ENCODE results near the gene SPHK1.

SPHK1 gene

DNA sequence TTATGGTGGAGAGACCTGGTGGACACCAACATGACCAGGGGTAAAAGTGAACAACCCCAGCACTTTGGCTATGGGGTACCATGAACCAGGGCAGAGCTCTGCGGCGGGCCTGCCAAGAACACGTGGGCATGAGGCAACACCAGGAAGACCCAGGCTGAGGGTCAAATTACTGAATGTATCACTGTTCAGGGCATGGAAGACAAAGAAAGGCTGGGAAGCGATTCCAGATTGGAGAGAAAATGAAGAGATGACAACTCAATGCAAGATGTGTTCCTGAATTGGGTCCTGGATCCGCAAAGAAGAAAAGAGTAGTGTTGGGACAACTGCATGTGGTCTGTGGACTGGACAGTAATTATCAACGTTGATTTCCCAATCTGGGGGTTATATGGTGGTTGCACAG lies 19.8 kb downstream of the SPHK1 start:
- H3K27ac ChIP-seq (ENCODE audit: low read depth, low read length) = no peak overlapping the region
- no peaks in the 10 kb centered on the region for H3K4me1 ChIP-seq (ENCODE audit: control insufficient read depth, insufficient read depth, low read length)
- H3K9ac ChIP-seq (ENCODE audit: low read depth, low read length) = no peak overlapping the region
- H3K9me3 ChIP-seq (ENCODE audit: control insufficient read depth, insufficient read depth, low read length) = no peaks in the 10 kb centered on the region
- no peaks in the 10 kb centered on the region for H3K27me3 ChIP-seq (ENCODE audit: control insufficient read depth, insufficient read depth, low read length)
- H3K4me3 ChIP-seq (ENCODE audit: low read depth, low read length) = no peak overlapping the region
- H3K36me3 ChIP-seq (ENCODE audit: control insufficient read depth, insufficient read depth, low read length) = peaks cover 60% of the 10 kb centered on the region

- Histone ChIP-seq H3K27me3 (ENCODE audit: control insufficient read depth, insufficient read depth, low read length) (no peaks in the 10 kb centered on the region), H3K4me3 (ENCODE audit: low read depth, low read length) (no peak overlapping the region), H3K9ac (ENCODE audit: low read depth, low read length) (no peak overlapping the region), H3K4me1 (ENCODE audit: control insufficient read depth, insufficient read depth, low read length) (no peaks in the 10 kb centered on the region), H3K36me3 (ENCODE audit: control insufficient read depth, insufficient read depth, low read length) (peaks cover 57% of the 10 kb centered on the region), H3K9me3 (ENCODE audit: control insufficient read depth, insufficient read depth, low read length) (no peaks in the 10 kb centered on the region), H3K27ac (ENCODE audit: low read depth, low read length) (no peak overlapping the region)
Observed at GRCh38 chr17:76404976-76405563, 20.7 kb downstream of the SPHK1 start.

GRCh38 chr17:76405607-76405966 lies 21.2 kb downstream of the SPHK1 start:
- no peak overlapping the region for H3K27ac ChIP-seq (ENCODE audit: low read depth, low read length)
- H3K4me1 ChIP-seq (ENCODE audit: control insufficient read depth, insufficient read depth, low read length) = no peaks in the 10 kb centered on the region
- no peaks in the 10 kb centered on the region for H3K27me3 ChIP-seq (ENCODE audit: control insufficient read depth, insufficient read depth, low read length)
- peaks cover 56% of the 10 kb centered on the region for H3K36me3 ChIP-seq (ENCODE audit: control insufficient read depth, insufficient read depth, low read length)
- H3K9me3 ChIP-seq (ENCODE audit: control insufficient read depth, insufficient read depth, low read length) = no peaks in the 10 kb centered on the region
- no peak overlapping the region for H3K9ac ChIP-seq (ENCODE audit: low read depth, low read length)
- no peak overlapping the region for H3K4me3 ChIP-seq (ENCODE audit: low read depth, low read length)

GRCh38 chr17:76405967-76406647 lies 21.7 kb downstream of the SPHK1 start:
- Histone ChIP-seq H3K9ac (ENCODE audit: low read depth, low read length) (no peak overlapping the region), H3K4me3 (ENCODE audit: low read depth, low read length) (no peak overlapping the region), H3K27me3 (ENCODE audit: control insufficient read depth, insufficient read depth, low read length) (no peaks in the 10 kb centered on the region), H3K4me1 (ENCODE audit: control insufficient read depth, insufficient read depth, low read length) (no peaks in the 10 kb centered on the region), H3K27ac (ENCODE audit: low read depth, low read length) (no peak overlapping the region), H3K9me3 (ENCODE audit: control insufficient read depth, insufficient read depth, low read length) (no peaks in the 10 kb centered on the region), H3K36me3 (ENCODE audit: control insufficient read depth, insufficient read depth, low read length) (peaks cover 51% of the 10 kb centered on the region)

DNA sequence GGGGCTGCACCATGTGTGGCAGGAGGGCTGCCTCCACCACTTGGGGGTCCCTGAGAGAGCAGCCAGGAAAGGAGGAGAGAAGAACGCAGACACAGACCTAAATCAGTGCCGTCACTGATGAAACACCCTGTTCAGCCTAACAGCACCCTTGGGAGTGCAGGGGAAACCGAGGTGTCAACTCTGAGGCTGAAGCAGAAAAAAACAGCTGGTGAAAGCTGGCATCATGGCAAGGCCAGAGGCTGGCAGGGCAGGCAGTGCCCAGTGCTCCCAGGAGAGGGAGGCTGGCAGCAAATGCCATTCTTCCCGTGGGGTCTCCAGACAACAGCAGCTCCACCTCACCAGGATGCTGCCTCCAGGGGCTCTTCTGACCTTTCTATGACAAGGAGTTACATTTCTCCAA lies 23.1 kb downstream of the SPHK1 start:
- Histone ChIP-seq H3K4me1 (ENCODE audit: control insufficient read depth, insufficient read depth, low read length) (no peaks in the 10 kb centered on the region), H3K27ac (ENCODE audit: low read depth, low read length) (no peak overlapping the region), H3K27me3 (ENCODE audit: control insufficient read depth, insufficient read depth, low read length) (no peaks in the 10 kb centered on the region), H3K4me3 (ENCODE audit: low read depth, low read length) (no peak overlapping the region), H3K9ac (ENCODE audit: low read depth, low read length) (no peak overlapping the region), H3K9me3 (ENCODE audit: control insufficient read depth, insufficient read depth, low read length) (no peaks in the 10 kb centered on the region), H3K36me3 (ENCODE audit: control insufficient read depth, insufficient read depth, low read length) (peaks cover 41% of the 10 kb centered on the region)

DNA sequence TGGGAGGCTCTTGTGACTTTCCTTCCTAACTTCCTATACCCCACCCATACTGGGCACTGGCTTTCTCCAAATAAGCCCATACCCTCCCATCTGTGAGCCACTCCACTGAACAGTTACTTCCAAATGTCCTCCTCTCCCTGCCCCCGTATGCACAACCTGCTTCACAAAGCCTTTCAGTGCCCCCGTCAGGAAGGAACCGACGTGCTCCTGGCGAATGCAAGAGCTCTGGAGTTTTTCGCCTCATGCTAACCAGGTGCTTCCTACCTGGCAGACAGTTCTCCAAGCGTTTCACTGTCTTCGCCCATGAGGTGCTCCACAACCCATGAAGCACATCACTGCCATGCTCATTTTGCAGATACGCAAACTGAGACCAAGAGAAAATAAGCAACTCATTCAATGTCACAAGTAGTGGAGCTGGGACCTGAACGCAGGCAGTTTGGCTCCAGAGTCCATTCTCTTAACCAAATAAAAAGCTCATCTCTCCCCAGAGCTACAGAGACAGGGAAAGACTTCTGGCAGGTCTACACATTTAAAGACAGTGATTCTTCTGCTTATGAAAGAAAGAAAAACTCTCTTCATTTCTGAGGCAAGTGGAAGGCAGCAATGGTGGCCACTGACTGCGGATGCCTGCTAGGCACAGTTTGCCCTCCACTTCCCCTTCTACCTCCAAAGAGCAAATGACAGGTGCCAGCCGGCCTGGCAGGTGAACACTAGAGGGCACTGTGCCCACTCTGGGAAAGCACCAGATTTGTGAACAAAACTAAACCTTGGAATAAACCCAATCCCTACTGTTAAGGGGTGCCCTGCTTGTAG lies 23.8 kb downstream of the SPHK1 start:
- Histone ChIP-seq H3K27me3 (ENCODE audit: control insufficient read depth, insufficient read depth, low read length) (no peaks in the 10 kb centered on the region), H3K9me3 (ENCODE audit: control insufficient read depth, insufficient read depth, low read length) (no peaks in the 10 kb centered on the region), H3K4me1 (ENCODE audit: control insufficient read depth, insufficient read depth, low read length) (no peaks in the 10 kb centered on the region), H3K27ac (ENCODE audit: low read depth, low read length) (no peak overlapping the region), H3K36me3 (ENCODE audit: control insufficient read depth, insufficient read depth, low read length) (peaks cover 37% of the 10 kb centered on the region), H3K9ac (ENCODE audit: low read depth, low read length) (no peak overlapping the region), H3K4me3 (ENCODE audit: low read depth, low read length) (no peak overlapping the region)

DNA sequence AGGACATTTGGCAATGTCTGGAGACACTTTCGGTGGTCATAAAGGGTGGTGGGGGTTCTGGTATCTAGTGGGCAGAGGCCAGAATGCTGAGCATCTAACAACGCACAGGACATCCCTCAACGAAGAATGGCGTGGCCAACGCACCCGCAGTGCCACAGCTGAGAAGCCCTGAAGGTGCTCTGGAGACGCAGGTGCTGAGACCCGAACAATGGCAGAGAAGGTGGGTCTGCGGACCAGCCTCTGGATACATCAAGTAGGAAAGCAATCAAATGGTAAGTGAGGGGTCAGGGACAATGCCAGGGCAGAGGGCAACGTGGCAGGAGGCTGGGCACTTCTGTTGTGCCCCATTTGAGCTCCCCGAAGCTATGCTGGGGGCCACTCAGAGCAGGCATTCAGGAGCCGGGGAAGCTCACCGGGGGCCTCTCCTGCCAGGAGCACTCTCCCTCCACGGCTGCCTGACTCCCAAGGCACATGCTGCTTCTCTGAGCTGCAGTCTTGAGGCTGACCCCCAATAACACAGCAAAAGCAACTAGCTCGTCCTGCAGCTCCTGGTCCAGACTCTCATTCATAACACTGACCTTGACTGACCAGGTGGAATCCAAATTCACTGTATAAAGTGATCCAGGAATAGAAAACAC lies 26.0 kb downstream of the SPHK1 start:
- Histone ChIP-seq H3K36me3 (ENCODE audit: control insufficient read depth, insufficient read depth, low read length) (peaks cover 15% of the 10 kb centered on the region), H3K27ac (ENCODE audit: low read depth, low read length) (no peak overlapping the region), H3K4me3 (ENCODE audit: low read depth, low read length) (no peak overlapping the region), H3K27me3 (ENCODE audit: control insufficient read depth, insufficient read depth, low read length) (no peaks in the 10 kb centered on the region), H3K4me1 (ENCODE audit: control insufficient read depth, insufficient read depth, low read length) (peaks cover 7% of the 10 kb centered on the region; the same call in 1 of the 2 replicates), H3K9ac (ENCODE audit: low read depth, low read length) (no peak overlapping the region), H3K9me3 (ENCODE audit: control insufficient read depth, insufficient read depth, low read length) (no peaks in the 10 kb centered on the region)

- no peak overlapping the region for H3K27ac ChIP-seq (ENCODE audit: low read depth, low read length)
- H3K36me3 ChIP-seq (ENCODE audit: control insufficient read depth, insufficient read depth, low read length) = peaks cover 20% of the 10 kb centered on the region
- no peak overlapping the region for H3K9ac ChIP-seq (ENCODE audit: low read depth, low read length)
- no peaks in the 10 kb centered on the region for H3K9me3 ChIP-seq (ENCODE audit: control insufficient read depth, insufficient read depth, low read length)
- H3K4me1 ChIP-seq (ENCODE audit: control insufficient read depth, insufficient read depth, low read length) = peaks cover 7% of the 10 kb centered on the region; the same call in 1 of the 2 replicates
- H3K27me3 ChIP-seq (ENCODE audit: control insufficient read depth, insufficient read depth, low read length) = no peaks in the 10 kb centered on the region
- no peak overlapping the region for H3K4me3 ChIP-seq (ENCODE audit: low read depth, low read length)
Observed at GRCh38 chr17:76411247-76411646, 26.8 kb downstream of the SPHK1 start.

DNA sequence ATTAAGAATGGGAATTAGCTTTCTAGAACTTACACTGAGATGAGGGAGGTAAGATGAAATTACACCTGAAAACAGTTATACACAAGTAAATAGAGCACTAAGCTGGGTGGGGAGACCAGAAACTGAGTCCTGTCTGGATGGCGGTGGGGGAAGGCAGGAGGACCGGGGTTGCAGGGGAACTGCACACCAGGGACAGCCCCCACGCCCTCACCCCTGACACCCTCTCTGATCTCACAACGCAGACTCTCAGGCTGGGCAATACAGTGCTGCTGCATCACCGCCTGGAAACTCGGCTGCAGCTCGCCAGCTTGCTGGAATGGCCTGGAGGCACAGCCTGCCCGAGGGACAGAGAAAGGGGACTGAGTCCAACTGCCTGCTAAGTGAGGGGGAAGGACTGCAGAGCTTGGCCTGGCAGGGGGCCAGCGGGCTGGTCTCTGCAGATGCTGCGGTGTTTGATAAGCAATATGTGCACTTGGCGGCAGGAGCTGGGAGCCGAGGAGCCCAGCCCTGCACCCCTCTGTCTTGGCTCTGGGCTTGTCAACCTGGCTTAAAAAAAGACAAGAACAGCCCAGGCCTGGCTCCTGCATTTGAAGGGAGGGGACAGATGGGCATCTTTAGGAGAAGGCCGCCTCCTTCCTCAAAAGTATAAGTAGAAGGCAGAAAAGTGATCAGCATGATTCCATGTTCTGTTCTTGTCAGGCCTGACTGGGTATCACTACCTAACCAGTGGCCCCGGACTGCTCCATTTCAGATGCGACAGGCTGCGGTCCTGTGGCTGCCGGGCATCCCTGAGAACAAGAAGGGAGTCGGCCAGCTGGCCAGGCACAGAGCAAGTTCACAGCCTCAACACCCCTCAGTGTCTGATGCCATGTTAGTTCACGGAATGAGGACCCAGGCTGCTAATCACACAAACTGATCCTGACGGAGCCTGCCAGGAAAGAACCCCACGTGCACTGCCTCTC lies 30.2 kb downstream of the SPHK1 start:
- Histone ChIP-seq H3K27me3 (ENCODE audit: control insufficient read depth, insufficient read depth, low read length) (no peaks in the 10 kb centered on the region), H3K9me3 (ENCODE audit: control insufficient read depth, insufficient read depth, low read length) (no peaks in the 10 kb centered on the region), H3K9ac (ENCODE audit: low read depth, low read length) (no peak overlapping the region), H3K36me3 (ENCODE audit: control insufficient read depth, insufficient read depth, low read length) (peaks cover 31% of the 10 kb centered on the region), H3K27ac (ENCODE audit: low read depth, low read length) (no peak overlapping the region), H3K4me1 (ENCODE audit: control insufficient read depth, insufficient read depth, low read length) (peaks cover 7% of the 10 kb centered on the region; the same call in 1 of the 2 replicates), H3K4me3 (ENCODE audit: low read depth, low read length) (no peak overlapping the region)

- Histone ChIP-seq H3K27ac (ENCODE audit: low read depth, low read length) (no peak overlapping the region), H3K9me3 (ENCODE audit: control insufficient read depth, insufficient read depth, low read length) (no peaks in the 10 kb centered on the region), H3K4me3 (ENCODE audit: low read depth, low read length) (no peak overlapping the region), H3K9ac (ENCODE audit: low read depth, low read length) (no peak overlapping the region), H3K36me3 (ENCODE audit: control insufficient read depth, insufficient read depth, low read length) (peaks cover 23% of the 10 kb centered on the region), H3K4me1 (ENCODE audit: control insufficient read depth, insufficient read depth, low read length) (peaks cover 7% of the 10 kb centered on the region; the same call in 1 of the 2 replicates), H3K27me3 (ENCODE audit: control insufficient read depth, insufficient read depth, low read length) (no peaks in the 10 kb centered on the region)
Observed at GRCh38 chr17:76415786-76416185, 31.4 kb downstream of the SPHK1 start.

Data from HUES48 (cell line).